GM12801 (cell line): ENCODE results near the gene CDC42BPG.

Source experiments
- CTCF ChIP-seq: IDR thresholded peaks from one replicate; pipeline ENCODE4 v1.5.1; 2011; ENCODE audit warnings: control low read depth; ENCODE audit not compliant: insufficient read length; ENCODE audit errors: extremely low read depth

CDC42BPG gene

GRCh38 chr11:64844330-64845128 is at the start of gene CDC42BPG:
Gene CDC42BPG, minus strand, starts transcription at chr11:64844653. Its CDS starts 84 bp downstream, at chr11:64844569.
- no peak for TF ChIP-seq CTCF

- no peak for TF ChIP-seq CTCF
Measured at GRCh38 chr11:64893194-64894069, 49.0 kb upstream of the CDC42BPG start.

- TF ChIP-seq CTCF, result no peak
Measured at GRCh38 chr11:64892838-64893193, 48.4 kb upstream of the CDC42BPG start.

- TF ChIP-seq CTCF, result no peak
Measured at GRCh38 chr11:64892411-64892831, 48.0 kb upstream of the CDC42BPG start.

GRCh38 chr11:64891880-64892279 is 47.4 kb upstream of the CDC42BPG start:
- TF ChIP-seq CTCF, result no peak

GRCh38 chr11:64891215-64891848 is 46.9 kb upstream of the CDC42BPG start:
- no peak for TF ChIP-seq CTCF

GRCh38 chr11:64890522-64890939 is 46.1 kb upstream of the CDC42BPG start:
- no peak for TF ChIP-seq CTCF
